ENCODE results near the gene SPATA3.
"Not testable (repeated sequence)": the region's sequence is repeated elsewhere in the genome, so short reads cannot be mapped to it uniquely, and the experiment has no call there.

Gene SPATA3

DNA sequence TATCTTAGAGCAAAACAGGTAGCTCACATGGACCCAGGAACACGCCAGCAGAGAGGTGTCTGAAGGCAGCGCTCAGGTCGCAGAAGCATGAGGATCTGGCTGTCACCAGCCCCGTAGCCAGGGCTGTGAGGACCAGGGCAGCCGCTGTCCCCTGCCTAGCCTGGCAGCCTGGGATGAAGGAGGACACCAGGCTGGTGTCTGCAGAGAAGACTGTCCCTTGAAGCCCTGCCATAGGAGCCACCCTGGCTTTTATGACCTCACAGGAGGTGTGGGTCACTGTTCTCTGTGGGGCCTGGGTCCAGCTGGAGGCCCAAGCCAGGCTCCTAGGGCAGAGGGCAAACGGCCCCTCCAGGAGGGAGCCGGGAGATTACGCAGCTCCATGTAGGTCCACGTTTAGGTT, at the start of gene SPATA3:
Gene SPATA3, plus strand, starts transcription at position 301 of the 400 bp plus-strand sequence. CDS start 113 bp downstream, outside the sequence.
- no peak for DNase-seq

DNA sequence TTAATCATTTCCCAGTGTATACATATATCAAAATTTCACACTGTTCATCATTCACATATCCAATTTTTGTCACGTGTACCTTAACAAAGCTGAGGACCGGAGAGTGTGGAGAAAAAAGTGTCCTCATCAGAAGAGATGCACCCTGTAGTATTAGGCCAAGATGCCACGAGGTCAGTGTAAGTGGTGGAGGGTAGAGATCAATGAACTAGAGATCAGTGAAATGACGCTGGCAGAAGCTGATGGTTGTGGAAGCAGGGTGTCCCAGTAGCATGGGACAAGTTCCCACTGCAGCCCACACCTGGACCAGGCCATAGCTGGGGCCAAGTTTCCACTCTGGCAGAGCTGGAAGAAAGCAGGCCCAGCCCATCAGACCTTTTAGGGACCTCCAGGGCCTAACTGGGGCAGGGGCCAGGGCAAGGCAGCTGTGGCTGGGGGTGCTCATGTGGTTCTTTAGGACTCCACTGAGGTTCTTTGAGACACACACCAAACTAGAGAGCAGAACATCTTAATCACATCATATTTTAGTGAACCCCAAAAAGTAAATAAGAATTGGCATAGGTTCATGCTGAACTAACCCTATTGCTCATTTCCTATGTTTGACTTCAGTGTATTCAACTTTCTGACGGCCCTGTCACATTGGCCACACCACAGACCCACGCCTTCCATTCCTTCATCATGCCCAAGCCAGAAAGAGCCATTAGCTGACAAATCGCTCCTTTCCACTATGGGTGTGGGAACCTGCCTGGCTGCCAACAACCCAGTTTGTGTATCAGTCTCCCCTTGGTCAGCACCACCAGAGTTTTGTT, 49.3 kb upstream of the SPATA3 start:
- no peak for DNase-seq

DNA sequence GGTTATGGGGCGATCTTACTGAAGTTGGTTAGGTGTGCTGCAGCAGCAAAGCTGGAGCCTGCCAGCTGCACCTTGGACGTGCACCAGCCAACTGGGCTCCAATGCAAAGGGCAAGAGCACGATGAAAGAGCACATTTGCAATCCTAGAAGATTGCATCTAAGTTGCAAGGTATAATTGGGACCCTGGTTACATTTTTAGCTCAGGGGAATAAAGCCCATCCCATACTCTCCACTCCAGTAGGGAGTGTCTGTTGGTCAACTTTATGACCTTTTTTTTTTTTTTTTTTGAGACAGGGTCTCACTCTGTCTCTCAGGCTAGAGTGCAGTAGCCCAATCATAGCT, 48.7 kb upstream of the SPATA3 start:
- DNase-seq = no peak

DNA sequence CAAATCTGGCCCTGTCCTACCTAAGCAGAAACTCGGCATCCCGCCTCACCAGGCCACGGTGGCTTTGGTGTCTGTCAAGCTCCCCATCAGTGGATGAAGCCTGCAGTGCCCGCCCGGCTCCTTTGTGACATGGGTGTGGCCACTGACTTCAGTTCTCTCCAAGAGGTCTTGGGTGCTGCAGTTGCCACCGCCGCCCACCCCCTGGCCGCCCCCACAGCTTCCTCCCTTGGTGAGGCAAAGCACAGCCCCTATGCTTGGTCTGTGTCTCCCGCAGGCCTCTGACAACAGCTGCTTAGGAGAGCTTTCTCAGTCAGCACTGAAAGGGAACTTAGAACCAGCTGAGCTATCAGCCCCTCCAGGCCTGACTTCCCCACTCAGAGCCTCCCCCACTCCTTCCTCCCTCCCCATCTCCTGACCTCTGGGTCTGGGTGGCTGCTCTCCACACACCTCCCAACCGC, 48.0 kb upstream of the SPATA3 start:
- no peak for DNase-seq

DNA sequence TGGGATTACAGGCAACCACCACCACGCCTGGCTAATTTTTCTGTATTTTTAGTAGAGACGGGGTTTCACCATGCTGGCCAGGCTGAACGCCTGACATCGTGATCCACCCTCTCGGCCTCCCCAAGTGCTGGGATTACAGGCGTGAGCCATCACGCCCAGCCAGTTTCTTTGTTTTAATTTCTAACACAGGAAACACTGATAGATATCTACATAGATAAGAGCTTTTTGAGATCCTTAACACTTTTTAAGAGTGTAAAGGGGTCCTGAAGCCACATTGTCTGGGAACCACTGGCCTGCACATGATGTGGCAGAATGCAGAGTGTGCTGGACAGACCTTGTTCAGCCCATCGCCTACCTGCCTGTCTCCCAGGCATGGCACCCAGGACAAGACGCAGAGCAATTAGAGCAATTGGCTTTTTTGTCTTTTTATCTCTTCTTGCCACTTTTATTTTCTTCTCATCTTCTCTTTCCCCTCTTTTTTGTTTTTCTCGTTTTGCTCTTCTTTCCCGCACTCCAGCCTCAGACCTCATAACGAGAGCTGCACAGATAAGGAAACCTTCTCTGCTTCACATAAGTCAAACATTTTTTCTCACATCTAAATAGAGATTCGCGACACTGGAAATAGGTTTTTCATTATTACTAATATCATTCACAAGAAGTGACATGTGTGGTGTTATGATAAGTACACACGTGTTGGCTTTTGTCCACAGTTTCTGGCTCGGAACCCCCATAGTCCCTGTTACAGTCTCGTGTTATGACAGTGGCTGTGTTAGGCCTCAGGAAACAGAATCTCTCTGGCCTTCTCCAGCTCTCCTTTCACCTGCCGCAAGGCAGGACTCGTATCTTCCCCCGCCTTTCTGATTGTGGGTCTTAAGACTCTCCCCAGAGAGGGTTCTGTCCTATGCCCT, 45.7 kb upstream of the SPATA3 start:
- DNase-seq = no peak

DNA sequence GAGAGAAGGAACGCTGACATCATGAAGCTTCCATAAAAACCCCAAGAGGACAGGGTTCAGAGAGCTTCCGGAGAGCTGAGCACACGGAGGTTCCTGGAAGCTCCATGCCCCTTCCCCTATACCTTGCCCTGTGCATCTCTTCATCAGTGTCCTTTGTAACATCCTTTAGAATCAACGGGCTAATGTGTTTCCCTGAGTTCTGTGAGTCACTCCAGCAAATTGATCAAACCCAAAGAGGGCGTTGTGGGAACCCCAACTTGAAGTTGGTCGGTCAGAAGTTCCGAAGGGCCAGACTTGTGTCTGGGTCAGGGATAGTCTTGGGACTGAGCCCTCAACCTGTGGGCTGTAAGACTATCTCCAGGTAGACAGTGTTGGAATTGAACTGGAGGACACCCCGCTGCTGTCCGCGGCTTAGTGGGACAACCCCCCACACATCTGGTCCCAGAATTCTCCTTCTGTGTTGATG, 45.0 kb upstream of the SPATA3 start:
- DNase-seq = no peak

DNA sequence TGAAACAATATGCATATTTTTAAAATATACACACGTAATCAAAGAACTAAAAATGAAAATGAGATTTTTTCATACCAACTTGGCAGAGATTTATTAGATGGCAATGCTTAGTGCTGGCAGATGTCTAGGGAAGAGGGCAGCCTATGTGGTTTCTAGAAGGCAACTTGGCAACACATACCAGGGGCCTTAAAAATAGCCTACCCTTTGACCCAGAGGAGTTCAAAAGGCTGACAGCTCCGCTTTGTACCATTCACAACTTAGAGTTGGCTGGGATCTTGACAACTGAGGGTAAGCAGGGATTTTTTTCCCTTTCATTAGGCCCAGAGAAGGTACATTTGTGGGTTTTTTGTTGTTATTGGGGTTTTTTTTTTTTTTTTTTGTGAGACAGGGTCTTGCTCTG, 44.5 kb upstream of the SPATA3 start:
- no peak for DNase-seq

DNA sequence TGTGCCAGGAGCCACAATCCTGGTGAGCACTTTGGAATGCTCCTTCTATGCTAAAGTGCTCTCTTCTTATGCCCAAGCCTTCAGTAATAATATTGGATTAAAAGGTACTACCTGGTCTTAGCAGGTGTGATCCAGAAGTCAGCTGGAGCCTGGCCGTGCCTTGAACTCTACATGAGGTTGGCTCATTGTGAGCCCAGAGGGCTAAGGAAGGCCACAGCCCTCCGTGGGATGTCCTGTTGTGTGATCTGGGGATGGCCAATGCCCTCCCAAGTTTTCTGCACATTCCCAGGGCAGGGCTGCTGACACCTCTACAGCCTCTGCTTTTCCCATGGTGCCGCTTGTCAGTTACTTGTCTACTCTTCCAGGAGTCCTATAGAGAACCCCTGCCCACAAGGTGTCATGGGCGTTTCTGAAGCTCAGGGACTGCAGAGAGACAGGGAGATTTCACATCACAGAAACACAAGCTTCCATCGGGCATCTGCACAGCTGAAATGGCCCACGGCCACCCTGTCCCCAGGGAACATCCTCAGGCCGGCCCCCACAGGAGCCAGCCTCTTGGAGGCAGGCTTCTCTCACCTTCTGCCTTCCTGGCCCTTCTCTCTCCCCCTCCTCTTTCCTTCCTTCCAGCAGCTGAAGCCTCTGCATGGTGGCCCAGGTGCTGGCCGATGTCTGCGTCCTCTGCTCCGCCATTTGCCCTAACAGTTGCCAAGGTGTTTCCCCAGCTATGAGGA, 43.5 kb upstream of the SPATA3 start:
- no peak for DNase-seq

DNA sequence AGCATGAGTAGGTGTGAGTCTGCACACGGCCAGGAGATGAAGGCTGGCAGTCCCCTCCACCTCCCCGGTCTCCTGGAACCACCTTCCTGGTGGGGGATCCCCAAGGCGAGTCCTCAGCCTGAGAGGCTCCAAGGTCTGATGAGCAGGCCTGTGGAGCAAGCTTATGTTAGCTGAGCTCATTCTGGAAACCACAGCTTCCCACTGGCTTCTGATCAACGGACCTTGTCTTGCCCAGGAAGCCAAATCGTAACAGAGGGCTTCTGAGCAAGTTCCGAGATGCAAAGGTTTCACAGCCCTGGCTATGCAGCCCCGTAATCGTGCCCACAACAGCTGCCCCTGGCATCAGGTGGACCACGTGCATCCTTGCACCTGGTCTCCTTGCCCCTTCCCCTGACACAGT, 42.1 kb upstream of the SPATA3 start:
- no peak for DNase-seq

DNA sequence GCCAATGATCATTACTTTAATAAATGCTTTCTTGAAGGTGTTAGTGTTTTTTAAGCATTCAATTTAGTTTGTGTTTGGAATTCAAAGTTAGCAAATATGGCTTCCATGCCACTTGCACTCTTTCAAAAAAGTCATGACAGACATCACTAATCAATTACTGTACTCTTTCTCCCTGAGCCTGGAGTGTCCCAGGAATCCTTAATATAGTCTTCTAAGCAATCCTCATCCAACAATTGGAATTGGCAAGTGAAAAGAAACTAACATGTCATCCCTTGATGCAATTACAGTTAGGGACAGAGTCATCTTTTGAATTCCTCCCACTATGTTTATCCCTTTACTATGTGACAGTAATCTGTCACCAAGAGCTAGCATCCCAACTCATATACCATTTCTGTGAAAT, 41.2 kb upstream of the SPATA3 start:
- no peak for DNase-seq

DNA sequence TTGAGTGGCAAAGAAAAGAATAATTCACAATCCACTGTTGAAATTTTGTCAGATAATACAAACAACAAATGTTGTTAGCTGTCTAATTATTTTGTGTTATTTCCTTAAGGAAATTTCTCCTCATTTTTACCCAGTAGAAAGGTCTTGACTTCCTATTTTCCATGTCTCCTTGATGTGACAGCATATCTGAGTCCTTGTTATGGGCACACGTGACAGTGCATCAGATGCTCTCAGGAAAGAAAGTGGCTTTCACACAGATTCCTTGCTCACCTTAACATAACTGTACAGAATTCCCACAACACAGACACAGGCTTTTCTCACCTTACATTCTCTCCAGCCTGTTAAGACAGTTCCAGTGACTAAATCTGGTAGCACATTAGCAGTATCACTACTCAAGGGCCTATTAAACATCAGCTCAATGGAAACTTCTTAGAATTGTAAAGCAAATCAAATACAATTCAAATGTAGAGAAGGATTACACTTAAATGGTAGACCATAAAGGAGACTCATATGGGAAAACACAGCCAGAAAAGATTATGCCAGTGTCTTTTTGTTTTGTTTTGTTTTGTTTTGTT, 40.7 kb upstream of the SPATA3 start:
- DNase-seq = no peak

DNA sequence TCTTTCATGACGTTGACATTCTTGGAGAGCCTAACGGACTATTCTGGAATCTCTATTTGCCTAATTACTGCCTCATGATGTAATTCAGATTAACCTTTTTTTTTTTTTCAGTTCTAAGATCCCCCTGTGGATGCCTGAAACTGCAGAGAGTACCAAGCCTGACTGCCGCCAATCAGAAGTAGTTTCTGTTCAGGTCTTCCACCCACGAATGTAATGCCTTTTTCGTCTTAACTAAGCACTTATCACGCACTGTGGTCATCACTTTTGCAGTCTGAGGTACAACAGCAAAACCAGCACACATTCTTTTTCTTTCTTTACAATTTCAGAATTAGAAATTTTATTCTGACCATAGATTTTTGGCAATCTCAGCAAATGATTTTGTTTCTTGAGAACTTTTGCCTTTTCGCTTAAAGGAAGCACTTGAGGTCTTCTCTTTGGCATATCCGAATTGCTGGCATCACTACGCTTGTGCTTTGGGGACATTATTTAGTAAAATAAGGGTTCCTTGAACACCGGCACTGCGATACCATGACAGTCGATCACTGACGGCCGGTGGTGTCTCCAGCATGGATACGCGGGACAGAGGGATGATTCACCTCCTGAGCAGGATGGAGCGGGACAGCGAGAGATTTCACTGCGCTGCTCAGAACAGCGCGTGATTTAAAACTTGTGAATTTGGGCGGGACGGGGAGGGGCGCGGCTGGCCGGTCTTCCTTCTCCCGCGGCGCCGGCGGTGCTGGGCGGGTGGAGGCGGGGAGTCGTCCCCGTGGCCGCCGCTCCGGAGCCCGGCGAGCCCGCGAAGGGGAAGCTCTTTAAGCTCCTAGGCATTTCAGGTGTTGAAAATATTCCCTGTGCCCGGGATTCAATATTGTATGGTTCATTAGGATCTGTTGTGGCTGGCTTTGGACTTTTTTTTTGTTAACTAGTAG, 38.8 kb upstream of the SPATA3 start:
- no peak for DNase-seq

DNA sequence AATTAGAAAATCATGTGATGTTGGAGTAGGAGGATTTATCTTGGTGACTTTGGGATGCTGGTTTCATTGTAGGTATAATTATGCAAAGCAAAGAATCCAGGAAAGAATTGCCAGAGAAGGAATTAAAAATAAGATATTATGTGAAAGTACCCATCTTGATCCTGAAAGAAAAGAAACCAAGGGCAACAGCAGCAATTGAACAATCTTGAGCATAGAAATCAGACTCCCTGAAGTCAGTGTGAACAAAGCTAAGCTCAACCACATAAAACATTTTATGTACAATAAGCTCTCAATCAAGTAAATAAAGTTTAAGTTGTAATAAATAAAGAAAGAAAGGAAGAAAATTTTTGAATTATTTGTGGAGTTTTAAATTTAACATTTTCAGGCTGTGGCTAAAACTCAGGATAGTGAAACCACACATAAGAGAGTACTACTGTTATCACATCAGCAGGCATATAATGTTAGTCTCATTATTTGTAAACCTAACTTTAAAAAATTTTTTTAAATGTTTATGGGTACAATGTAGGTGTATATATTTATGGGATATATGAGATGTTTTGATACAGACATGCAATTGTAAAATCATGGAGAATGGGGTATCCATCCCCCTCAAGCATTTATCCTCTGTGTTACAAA, 38.0 kb upstream of the SPATA3 start:
- no peak for DNase-seq

DNA sequence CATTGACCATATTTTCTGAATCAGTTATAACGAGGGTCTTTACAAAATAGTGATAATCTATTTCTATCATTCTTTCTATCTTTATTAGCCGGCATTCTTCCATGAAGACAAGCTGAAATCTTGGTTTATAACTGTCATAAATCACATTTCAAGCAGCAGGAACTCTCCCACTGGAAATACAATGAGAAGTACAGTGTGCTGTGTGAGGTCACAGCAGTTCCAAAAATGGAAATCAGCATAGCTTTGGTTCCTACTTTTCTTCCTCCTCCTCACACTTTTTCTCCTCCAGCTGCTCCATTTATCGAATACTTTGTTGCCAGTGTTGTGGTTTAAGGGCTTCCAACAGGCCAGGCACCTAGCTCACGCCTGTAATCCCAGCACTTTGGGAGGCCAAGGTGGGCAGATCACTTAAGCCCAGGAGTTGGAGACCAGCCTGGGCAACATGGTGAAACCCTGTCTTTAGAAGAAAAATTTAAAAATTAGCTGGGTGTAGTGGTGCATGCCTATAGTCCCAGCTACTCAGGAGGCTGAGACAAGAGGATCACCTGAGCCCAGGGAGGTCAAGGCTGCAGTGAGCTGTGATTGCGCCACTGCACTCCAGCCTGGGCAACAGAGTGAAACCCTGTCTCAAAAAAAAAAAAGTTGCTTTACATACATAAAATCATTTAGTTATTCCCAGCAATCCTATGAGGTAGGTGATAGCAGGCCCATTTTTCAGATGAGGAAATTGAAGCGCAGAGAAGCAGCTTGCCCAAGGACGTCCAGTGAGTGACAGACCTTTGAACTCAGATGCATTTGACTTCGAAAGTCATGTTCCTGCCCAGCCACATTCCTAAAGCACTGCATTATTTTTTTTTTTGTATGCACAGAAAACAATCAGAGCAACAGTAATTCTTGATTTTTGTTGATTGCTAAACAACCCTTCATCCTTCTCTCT, 36.8 kb upstream of the SPATA3 start:
- DNase-seq = no peak

DNA sequence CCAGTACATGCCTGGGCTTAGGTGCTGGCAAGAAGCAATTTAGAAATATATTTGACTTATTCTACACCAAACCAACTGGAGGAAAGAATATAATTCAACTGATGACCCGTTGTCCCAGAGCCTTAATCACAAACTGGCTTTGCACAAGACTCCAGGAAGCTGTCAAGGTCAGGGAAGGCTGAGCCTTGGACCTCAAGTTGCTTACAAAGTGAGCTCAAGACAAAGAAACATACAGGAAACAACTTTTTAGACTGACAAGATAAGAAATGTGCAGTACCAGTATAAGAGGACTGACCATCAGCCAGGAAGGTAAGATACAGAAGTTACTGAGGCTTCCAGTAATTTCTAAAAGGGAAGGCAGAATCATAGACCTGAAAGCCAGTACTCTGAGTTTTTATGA, 35.9 kb upstream of the SPATA3 start:
- no peak for DNase-seq

DNA sequence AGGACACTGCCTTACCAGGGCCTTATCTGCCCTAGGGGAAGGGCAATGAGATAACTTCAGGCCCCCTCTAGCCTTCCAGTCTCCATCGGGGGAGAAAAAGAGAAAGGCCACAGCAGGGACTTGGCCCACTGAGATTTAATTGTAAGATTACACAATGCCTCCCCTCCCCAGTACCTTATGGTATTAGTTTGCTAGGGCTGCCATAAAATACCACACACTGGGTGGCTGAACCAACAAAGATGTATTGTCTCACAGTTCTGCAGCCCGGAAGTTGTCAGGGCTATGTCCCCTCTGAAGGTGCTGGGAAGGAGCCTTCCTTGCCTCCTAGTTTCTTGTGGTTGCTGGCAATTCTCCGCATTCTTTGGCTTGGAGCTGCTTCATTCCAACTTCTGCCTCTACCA, 34.8 kb upstream of the SPATA3 start:
- DNase-seq = no peak

DNA sequence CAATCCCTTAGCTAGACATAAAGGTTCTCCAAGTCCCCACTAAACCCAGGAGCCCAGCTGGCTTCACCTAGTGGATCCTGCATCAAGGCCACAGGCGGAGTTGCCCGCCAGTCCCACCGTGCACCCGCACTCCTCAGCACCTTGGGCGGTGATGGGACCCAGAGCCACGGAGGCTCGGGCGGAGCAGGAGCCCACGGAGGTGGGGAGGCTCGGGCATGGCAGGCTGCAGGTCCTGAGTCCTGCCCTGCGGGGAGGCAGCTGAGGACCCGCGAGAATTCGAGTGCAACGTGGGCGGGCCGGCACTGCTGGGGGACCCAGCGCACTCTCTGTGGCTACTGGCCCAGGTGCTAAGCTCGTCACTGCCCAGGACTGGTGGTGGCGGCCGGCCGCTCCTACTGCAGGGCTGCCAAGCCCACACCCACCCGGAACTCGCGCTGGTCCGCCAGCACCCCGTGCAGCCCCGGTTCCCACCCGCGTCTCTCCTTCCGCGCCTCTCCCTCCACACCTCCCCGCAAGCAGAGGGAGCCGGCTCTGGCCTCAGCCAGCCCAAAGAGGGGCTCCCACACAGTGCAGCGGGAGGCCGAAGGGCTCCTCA, 31.7 kb upstream of the SPATA3 start:
- DNase-seq = no peak

DNA sequence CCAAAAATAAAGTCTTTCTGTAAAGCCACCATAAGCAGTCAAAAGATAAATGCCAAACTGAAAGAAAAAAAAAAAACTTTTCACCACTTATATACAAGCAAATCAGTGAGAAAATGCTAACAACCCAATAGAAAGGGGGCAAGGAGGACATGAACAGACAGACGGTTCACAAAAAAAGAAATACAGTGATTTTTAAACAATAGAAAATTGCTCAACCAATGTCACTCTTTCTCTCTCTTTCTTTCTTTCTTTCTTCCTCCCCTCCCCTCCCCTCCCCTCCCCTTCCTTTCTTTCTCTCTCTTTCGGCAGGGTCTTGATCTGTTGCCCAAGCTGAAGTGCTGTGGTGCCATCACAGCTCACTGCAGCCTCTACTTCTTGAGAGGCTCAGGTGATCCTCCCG, 28.8 kb upstream of the SPATA3 start:
- no peak for DNase-seq

DNA sequence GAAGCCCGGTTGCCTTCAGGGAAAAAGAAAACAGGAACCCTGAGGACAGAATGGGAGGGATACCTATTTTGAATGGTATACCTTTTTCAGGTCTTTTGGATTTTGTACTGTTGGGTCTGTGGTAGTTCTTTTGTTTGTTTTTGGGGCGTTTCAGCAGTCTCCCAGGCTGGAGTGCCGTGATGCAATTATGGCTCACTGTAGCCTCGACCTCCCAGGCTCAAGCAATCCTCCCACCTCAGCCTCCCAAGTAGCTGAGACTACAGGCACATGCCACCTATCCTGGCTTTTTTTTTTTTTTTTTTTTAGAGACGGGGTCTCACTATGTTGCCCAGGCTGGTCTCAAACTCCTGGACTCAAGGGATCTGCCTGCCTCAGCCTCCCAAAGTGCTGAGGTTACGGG, 27.6 kb upstream of the SPATA3 start:
- DNase-seq = not testable (repeated sequence)

Data from NCI-H2029 (cell line).